Astrocyte (in vitro differentiated cells and primary cell): ENCODE results near the gene KIF21A. TPM values are rescaled to one million over a fixed set of nuclear protein-coding genes. Genes with fewer than 3 reads are reported as not detected.

ENCODE experiments used
- DNase-seq: peaks from one replicate; pipeline ENCODE4 v3.0.0-alpha.2; 2010; ENCODE audit warnings: low read depth
- FAIRE-seq: peaks from 2 replicates; lab custom pipeline; 2011; peaks lifted over from hg19 to GRCh38; lab: Jason Lieb, UNC
- H2AFZ ChIP-seq: 2 replicates; pipeline ENCODE4 v1.6.0; 2012; ENCODE audit warnings: low read depth, low read length, inconsistent platforms
- H3K27ac ChIP-seq: 2 replicates; pipeline ENCODE4 v1.5.1; 2011; ENCODE audit warnings: low read depth, low read length, inconsistent platforms
- H3K27me3 ChIP-seq: 2 replicates; pipeline ENCODE4 v1.6.0; 2011; ENCODE audit warnings: low read length, inconsistent platforms; ENCODE audit not compliant: insufficient read depth
- H3K36me3 ChIP-seq: 2 replicates; pipeline ENCODE4 v1.5.1; 2011; ENCODE audit warnings: low read length, inconsistent platforms; ENCODE audit not compliant: insufficient read depth
- H3K4me1 ChIP-seq: 2 replicates; pipeline ENCODE4 v1.5.1; 2011; ENCODE audit warnings: low read length, inconsistent platforms; ENCODE audit not compliant: insufficient read depth
- H3K4me2 ChIP-seq: 2 replicates; pipeline ENCODE4 v1.6.0; 2012; ENCODE audit warnings: low read length, inconsistent platforms
- H3K4me3 ChIP-seq: 2 replicates; pipeline ENCODE4 v1.5.1; 2011; ENCODE audit warnings: low read depth, mild to moderate bottlenecking, low read length, inconsistent platforms; ENCODE audit not compliant: insufficient read depth
- H3K79me2 ChIP-seq: 2 replicates; pipeline ENCODE4 v1.6.0; 2012; ENCODE audit warnings: mild to moderate bottlenecking, low read length, inconsistent platforms; ENCODE audit not compliant: insufficient read depth
- H3K9ac ChIP-seq: 2 replicates; pipeline ENCODE4 v1.6.0; 2012; ENCODE audit warnings: mild to moderate bottlenecking, low read length, inconsistent platforms
- H3K9me3 ChIP-seq: 2 replicates; pipeline ENCODE4 v1.5.1; 2012; ENCODE audit warnings: low read depth, mild to moderate bottlenecking, low read length, inconsistent platforms; ENCODE audit not compliant: insufficient read depth
- H4K20me1 ChIP-seq: 2 replicates; pipeline ENCODE4 v1.6.0; 2012; ENCODE audit warnings: low read length, inconsistent platforms; ENCODE audit not compliant: insufficient read depth
- H3K27ac Mint-ChIP-seq: one replicate; pipeline ENCODE4 v1.8.0; 2021; ENCODE audit warnings: mild to moderate bottlenecking, mixed read lengths; ENCODE audit not compliant: unreplicated experiment
- H3K27me3 Mint-ChIP-seq: one replicate; pipeline ENCODE4 v1.8.0; 2021; ENCODE audit warnings: low read depth, mixed read lengths; ENCODE audit not compliant: unreplicated experiment
- H3K36me3 Mint-ChIP-seq: one replicate; pipeline ENCODE4 v1.8.0; 2021; ENCODE audit warnings: low read depth, mixed read lengths; ENCODE audit not compliant: unreplicated experiment
- H3K4me1 Mint-ChIP-seq: one replicate; pipeline ENCODE4 v1.8.0; 2021; ENCODE audit warnings: low read depth, mixed read lengths; ENCODE audit not compliant: unreplicated experiment
- H3K4me3 Mint-ChIP-seq: one replicate; pipeline ENCODE4 v1.8.0; 2021; ENCODE audit warnings: mild to moderate bottlenecking, moderate library complexity, mixed read lengths; ENCODE audit not compliant: unreplicated experiment
- H3K9me3 Mint-ChIP-seq: one replicate; pipeline ENCODE4 v1.8.0; 2021; ENCODE audit warnings: mild to moderate bottlenecking, mixed read lengths; ENCODE audit not compliant: unreplicated experiment
- EZH2 ChIP-seq: IDR thresholded peaks from 2 replicates; pipeline ENCODE4 v1.6.1; 2012; ENCODE audit warnings: mild to moderate bottlenecking, low read length, inconsistent platforms; ENCODE audit not compliant: insufficient read depth
- total RNA-seq: library from RNA; stranded (reverse); gene quantifications from 2 replicates; pipeline ENCODE4 v1.2.1, GENCODE V29; 2021
- TF ChIP-seq, protein P1 (sequence below): IDR thresholded peaks from 2 replicates; pipeline ENCODE4 v1.5.1; 2011; ENCODE audit warnings: low read depth, mild to moderate bottlenecking, inconsistent platforms, low read length, moderate library complexity; ENCODE audit not compliant: insufficient read depth

KIF21A gene
- total RNA-seq, 1 donor from 2014 or later: 26.3 TPM

DNA sequence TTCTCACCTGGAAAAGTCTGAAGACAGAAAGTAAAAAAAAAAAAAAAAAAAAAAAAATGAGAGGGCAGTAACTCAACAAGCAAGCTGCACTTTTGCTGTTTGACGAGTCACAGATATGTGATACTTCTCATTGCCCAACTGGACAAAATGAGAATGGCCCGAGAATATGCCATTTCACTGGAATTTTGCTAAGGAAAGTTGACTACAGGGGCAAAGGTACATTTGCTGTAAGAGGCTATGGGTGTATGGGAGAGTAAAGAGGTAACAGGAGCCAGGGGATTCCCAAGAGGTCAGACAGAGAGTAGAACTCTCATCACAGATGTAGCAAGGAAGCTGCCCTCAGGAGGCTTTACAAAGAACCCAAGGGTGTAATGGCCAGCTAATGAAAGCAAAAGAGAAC lies 22.9 kb downstream of the KIF21A start:
- Histone ChIP-seq H3K9ac (no peak overlapping the region), H3K4me2 (no peak overlapping the region), H4K20me1 (no peaks in the 10 kb centered on the region), H3K4me1 (no peaks in the 10 kb centered on the region), H3K79me2 (peaks cover 3% of the 10 kb centered on the region), H3K27ac (no peak overlapping the region), H2AFZ (no peak overlapping the region), H3K27me3 (no peaks in the 10 kb centered on the region), H3K4me3 (no peak overlapping the region), H3K36me3 (no peaks in the 10 kb centered on the region), H3K9me3 (no peaks in the 10 kb centered on the region)
- no peaks in the 10 kb centered on the region for H3K9me3 Mint-ChIP-seq
- no peak overlapping the region for H3K4me3 Mint-ChIP-seq
- H3K4me1 Mint-ChIP-seq: peaks cover 6% of the 10 kb centered on the region
- H3K27me3 Mint-ChIP-seq: no peaks in the 10 kb centered on the region
- peaks cover 2% of the 10 kb centered on the region for H3K36me3 Mint-ChIP-seq
- H3K27ac Mint-ChIP-seq: no peak overlapping the region
- TF ChIP-seq, protein P1, sequence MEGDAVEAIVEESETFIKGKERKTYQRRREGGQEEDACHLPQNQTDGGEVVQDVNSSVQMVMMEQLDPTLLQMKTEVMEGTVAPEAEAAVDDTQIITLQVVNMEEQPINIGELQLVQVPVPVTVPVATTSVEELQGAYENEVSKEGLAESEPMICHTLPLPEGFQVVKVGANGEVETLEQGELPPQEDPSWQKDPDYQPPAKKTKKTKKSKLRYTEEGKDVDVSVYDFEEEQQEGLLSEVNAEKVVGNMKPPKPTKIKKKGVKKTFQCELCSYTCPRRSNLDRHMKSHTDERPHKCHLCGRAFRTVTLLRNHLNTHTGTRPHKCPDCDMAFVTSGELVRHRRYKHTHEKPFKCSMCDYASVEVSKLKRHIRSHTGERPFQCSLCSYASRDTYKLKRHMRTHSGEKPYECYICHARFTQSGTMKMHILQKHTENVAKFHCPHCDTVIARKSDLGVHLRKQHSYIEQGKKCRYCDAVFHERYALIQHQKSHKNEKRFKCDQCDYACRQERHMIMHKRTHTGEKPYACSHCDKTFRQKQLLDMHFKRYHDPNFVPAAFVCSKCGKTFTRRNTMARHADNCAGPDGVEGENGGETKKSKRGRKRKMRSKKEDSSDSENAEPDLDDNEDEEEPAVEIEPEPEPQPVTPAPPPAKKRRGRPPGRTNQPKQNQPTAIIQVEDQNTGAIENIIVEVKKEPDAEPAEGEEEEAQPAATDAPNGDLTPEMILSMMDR: no peak
- TF ChIP-seq EZH2: no peak
- DNase-seq (no peak), FAIRE-seq (no peak)

DNA sequence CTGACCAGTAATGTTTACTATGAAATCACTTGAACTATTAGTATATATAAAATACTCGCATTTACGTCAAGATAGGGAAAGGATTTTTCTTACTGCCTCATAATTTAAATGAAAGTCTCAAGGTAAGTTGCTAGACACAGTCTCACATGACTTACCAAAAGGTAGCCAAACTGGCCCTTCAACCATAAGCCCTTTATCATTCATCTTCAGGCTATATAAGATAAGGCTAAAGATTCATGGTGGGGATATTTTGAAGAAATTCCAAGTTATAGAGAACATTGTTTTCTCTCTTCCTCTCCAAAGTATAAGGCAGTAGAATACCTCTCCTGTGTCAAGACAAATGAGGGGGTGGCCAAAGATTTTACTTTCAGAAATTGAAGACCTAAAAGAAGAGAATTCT lies 23.4 kb downstream of the KIF21A start:
- H3K27me3 Mint-ChIP-seq: no peaks in the 10 kb centered on the region
- H3K4me3 ChIP-seq: no peak overlapping the region
- no peaks in the 10 kb centered on the region for H3K4me1 ChIP-seq
- H3K27ac ChIP-seq: no peak overlapping the region
- no peak overlapping the region for H3K4me3 Mint-ChIP-seq
- no peaks in the 10 kb centered on the region for H3K9me3 Mint-ChIP-seq
- no peaks in the 10 kb centered on the region for H3K36me3 ChIP-seq
- DNase-seq (no peak), FAIRE-seq (no peak)
- no peaks in the 10 kb centered on the region for H3K9me3 ChIP-seq
- H3K36me3 Mint-ChIP-seq: peaks cover 2% of the 10 kb centered on the region
- no peaks in the 10 kb centered on the region for H4K20me1 ChIP-seq
- H3K79me2 ChIP-seq: peaks cover 3% of the 10 kb centered on the region
- H3K9ac ChIP-seq: no peak overlapping the region
- peaks cover 6% of the 10 kb centered on the region for H3K4me1 Mint-ChIP-seq
- H3K27me3 ChIP-seq: no peaks in the 10 kb centered on the region
- no peak overlapping the region for H3K4me2 ChIP-seq
- no peak overlapping the region for H2AFZ ChIP-seq
- TF ChIP-seq EZH2: no peak
- TF ChIP-seq, protein P1: no peak
- H3K27ac Mint-ChIP-seq: no peak overlapping the region

DNA sequence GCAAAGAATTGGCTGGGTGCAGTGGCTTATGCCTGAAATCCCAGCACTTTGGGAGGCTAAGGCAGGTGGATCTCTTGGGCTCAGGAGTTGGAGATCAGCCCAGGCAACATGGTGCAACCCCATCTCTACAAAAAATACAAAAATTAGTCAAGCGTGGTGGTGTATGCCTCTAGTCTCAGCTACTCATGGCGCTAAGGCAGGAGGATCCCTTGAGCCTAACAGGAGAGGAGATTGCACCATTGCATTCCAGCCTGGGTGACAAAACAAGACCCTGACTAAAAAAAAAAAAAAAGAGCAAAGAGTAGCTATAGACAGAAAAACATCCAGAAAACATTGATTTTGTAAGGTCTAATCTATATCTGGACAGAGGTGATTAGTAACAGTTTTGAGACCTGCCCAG lies 25.0 kb downstream of the KIF21A start:
- DNase-seq (no peak), FAIRE-seq (no peak)
- Histone ChIP-seq H3K4me2 (no peak overlapping the region), H3K36me3 (no peaks in the 10 kb centered on the region), H3K9me3 (no peaks in the 10 kb centered on the region), H3K4me3 (no peak overlapping the region), H3K27ac (no peak overlapping the region), H3K4me1 (no peaks in the 10 kb centered on the region), H3K27me3 (no peaks in the 10 kb centered on the region), H3K9ac (no peak overlapping the region), H4K20me1 (no peaks in the 10 kb centered on the region), H3K79me2 (peaks cover 3% of the 10 kb centered on the region), H2AFZ (no peak overlapping the region)
- Mint-ChIP-seq H3K4me3 (no peak overlapping the region), H3K9me3 (no peaks in the 10 kb centered on the region), H3K27me3 (no peaks in the 10 kb centered on the region), H3K4me1 (peaks cover 6% of the 10 kb centered on the region), H3K36me3 (peaks cover 2% of the 10 kb centered on the region), H3K27ac (no peak overlapping the region)
- TF ChIP-seq, protein P1: no peak
- no peak for TF ChIP-seq EZH2
